H9 (cell line): ENCODE results near the gene ALDH9A1. TPM values are rescaled to one million over a fixed set of nuclear protein-coding genes. Genes with fewer than 3 reads are reported as not detected.

Experiments used
- DNase-seq: peaks from one replicate; pipeline ENCODE4 v3.0.0-alpha.2; 2017
- H2AFZ ChIP-seq: one replicate; pipeline ENCODE4 v1.6.1; 2013; ENCODE audit warnings: mild to moderate bottlenecking, low read length, control low read depth, moderate library complexity
- H2AK5ac ChIP-seq: 2 replicates; pipeline ENCODE4 v1.6.1; 2013; ENCODE audit warnings: low read length, control low read depth, mixed read lengths; ENCODE audit not compliant: insufficient read length
- H2BK120ac ChIP-seq: one replicate; pipeline ENCODE4 v1.6.1; 2013; ENCODE audit warnings: low read depth, mild to moderate bottlenecking, low read length, control low read depth, inconsistent platforms; ENCODE audit not compliant: poor library complexity, severe bottlenecking
- H2BK12ac ChIP-seq: 2 replicates; pipeline ENCODE4 v1.6.1; 2013; ENCODE audit warnings: low read length, control low read depth, mixed read lengths, low read depth; ENCODE audit not compliant: insufficient read length
- H2BK15ac ChIP-seq: 2 replicates; pipeline ENCODE4 v1.6.1; 2013; ENCODE audit warnings: low read depth, low read length, control low read depth
- H2BK20ac ChIP-seq: one replicate; pipeline ENCODE4 v1.6.1; 2013; ENCODE audit warnings: low read depth, mild to moderate bottlenecking, low read length, control low read depth, inconsistent platforms; ENCODE audit not compliant: poor library complexity, severe bottlenecking
- H2BK5ac ChIP-seq: 2 replicates; pipeline ENCODE4 v1.6.1; 2013; ENCODE audit warnings: low read length, control low read depth, mixed read lengths; ENCODE audit not compliant: insufficient read length
- H3K14ac ChIP-seq: 2 replicates; pipeline ENCODE4 v1.6.1; 2013; ENCODE audit warnings: low read length, control low read depth; ENCODE audit not compliant: insufficient read depth
- H3K18ac ChIP-seq: 2 replicates; pipeline ENCODE4 v1.6.1; 2013; ENCODE audit warnings: low read depth, mild to moderate bottlenecking, mixed read lengths, low read length, control low read depth; ENCODE audit not compliant: insufficient read length
- H3K23ac ChIP-seq: 2 replicates; pipeline ENCODE4 v1.6.1; 2013; ENCODE audit warnings: low read length, control low read depth, mixed read lengths, low read depth; ENCODE audit not compliant: insufficient read length
- H3K23me2 ChIP-seq: 2 replicates; pipeline ENCODE4 v1.6.1; 2013; ENCODE audit warnings: low read depth, mild to moderate bottlenecking, mixed read lengths, low read length, control low read depth; ENCODE audit not compliant: insufficient read length, poor library complexity, severe bottlenecking
- H3K27ac ChIP-seq: 2 replicates; pipeline ENCODE4 v1.5.1; 2013; ENCODE audit warnings: low read length, control low read depth, mixed read lengths, low read depth; ENCODE audit not compliant: insufficient read length
- H3K27me3 ChIP-seq: 2 replicates; pipeline ENCODE4 v1.6.1; 2013; ENCODE audit warnings: low read length, control low read depth, inconsistent platforms; ENCODE audit not compliant: insufficient read depth
- H3K4ac ChIP-seq: 2 replicates; pipeline ENCODE4 v1.6.1; 2013; ENCODE audit warnings: low read depth, mild to moderate bottlenecking, control low read depth, inconsistent platforms, low read length, moderate library complexity
- H3K4me1 ChIP-seq: 2 replicates; pipeline ENCODE4 v1.6.1; 2013; ENCODE audit warnings: low read length, control low read depth, inconsistent platforms; ENCODE audit not compliant: insufficient read depth
- H3K4me2 ChIP-seq: 2 replicates; pipeline ENCODE4 v1.6.1; 2013; ENCODE audit warnings: low read length, control low read depth, mixed read lengths; ENCODE audit not compliant: insufficient read length, insufficient read depth
- H3K56ac ChIP-seq: 2 replicates; pipeline ENCODE4 v1.6.1; 2013; ENCODE audit warnings: low read depth, mild to moderate bottlenecking, mixed read lengths, low read length, control low read depth; ENCODE audit not compliant: insufficient read length
- H3K79me1 ChIP-seq: 2 replicates; pipeline ENCODE4 v1.6.1; 2013; ENCODE audit warnings: low read depth, mild to moderate bottlenecking, moderate library complexity, low read length, control low read depth, inconsistent platforms; ENCODE audit not compliant: insufficient read depth, poor library complexity, severe bottlenecking
- H3K79me2 ChIP-seq: 2 replicates; pipeline ENCODE4 v1.6.1; 2013; ENCODE audit warnings: low read length, control low read depth, inconsistent platforms; ENCODE audit not compliant: insufficient read depth
- H3K9ac ChIP-seq: 2 replicates; pipeline ENCODE4 v1.6.1; 2013; ENCODE audit warnings: low read length, control low read depth, mixed read lengths; ENCODE audit not compliant: insufficient read length; ENCODE audit errors: extremely low read depth
- H3K9me3 ChIP-seq: one replicate; pipeline ENCODE4 v1.6.1; 2013; ENCODE audit warnings: low read depth, low read length, inconsistent platforms; ENCODE audit not compliant: control insufficient read depth
- H3T11ph ChIP-seq: one replicate; pipeline ENCODE4 v1.6.1; 2013; ENCODE audit warnings: mild to moderate bottlenecking, low read length, control low read depth, inconsistent platforms
- H4K20me1 ChIP-seq: one replicate; pipeline ENCODE4 v1.6.1; 2013; ENCODE audit not compliant: control insufficient read depth, insufficient read length, insufficient read depth
- H4K5ac ChIP-seq: 2 replicates; pipeline ENCODE4 v1.6.1; 2013; ENCODE audit warnings: low read depth, mild to moderate bottlenecking, mixed read lengths, low read length, control low read depth; ENCODE audit not compliant: insufficient read length
- H4K8ac ChIP-seq: replicated peaks from 2 replicates; pipeline ENCODE4 v1.6.1; 2013; ENCODE audit warnings: low read length, control low read depth, mixed read lengths, low read depth; ENCODE audit not compliant: insufficient read length
- H4K91ac ChIP-seq: 2 replicates; pipeline ENCODE4 v1.6.1; 2013; ENCODE audit warnings: low read depth, mild to moderate bottlenecking, moderate library complexity, mixed read lengths, low read length, control low read depth; ENCODE audit not compliant: insufficient read length
- H3K27ac Mint-ChIP-seq, 3 experiments: 2 replicates in 2 of 3; 3 replicates in 1 of 3; pipeline ENCODE4 v1.8.0; 2020 to 2021; ENCODE audit warnings: mixed read lengths in 3 of 3, mild to moderate bottlenecking in 1 of 3, moderate library complexity in 1 of 3
- H3K27me3 Mint-ChIP-seq: 2 replicates; pipeline ENCODE4 v1.8.0; 2021; ENCODE audit warnings: low read depth, mild to moderate bottlenecking, moderate library complexity, mixed read lengths
- H3K36me3 Mint-ChIP-seq, 3 experiments: 2 replicates in 2 of 3; 3 replicates in 1 of 3; pipeline ENCODE4 v1.8.0; 2020 to 2021; ENCODE audit warnings: low read depth in 3 of 3, mixed read lengths in 3 of 3; ENCODE audit not compliant: insufficient read depth in 1 of 3
- H3K4me1 Mint-ChIP-seq, 2 experiments: 2 replicates each; pipeline ENCODE4 v1.8.0; 2020; ENCODE audit warnings: mixed read lengths in 2 of 2
- H3K4me3 Mint-ChIP-seq, 2 experiments: 2 replicates in 1 of 2; 3 replicates in 1 of 2; pipeline ENCODE4 v1.8.0; 2020 to 2021; ENCODE audit warnings: mild to moderate bottlenecking in 2 of 2, mixed read lengths in 2 of 2, moderate library complexity in 1 of 2
- H3K9me3 Mint-ChIP-seq, 2 experiments: 2 replicates in 1 of 2; 3 replicates in 1 of 2; pipeline ENCODE4 v1.8.0; 2020; ENCODE audit warnings: mild to moderate bottlenecking in 2 of 2, mixed read lengths in 2 of 2, moderate library complexity in 1 of 2
- CTCF ChIP-seq: fragments of 200-600 bp; sonication (generic); conservative IDR thresholded peaks from 3 replicates; pipeline ENCODE4 v1.8.0; 2021; ENCODE audit warnings: antibody characterized with exemption, mild to moderate bottlenecking
- WGBS: extraction: QIAGEN DNeasy Blood & Tissue Kit; methylation state at CpG from one replicate; pipeline ENCODE4 v1.1.7; 2013; ENCODE audit warnings: missing lambda C conversion rate, low lambda C conversion rate, mixed read lengths; ENCODE audit not compliant: insufficient read length; ENCODE audit errors: extremely low coverage; 5-methylcytosine and 5-hydroxymethylcytosine counted together
- total RNA-seq: library from RNA; stranded (reverse); gene quantifications from 2 replicates; pipeline ENCODE4 v1.2.1, GENCODE V29; 2021

The ALDH9A1 gene
- total RNA-seq, 1 experiment from 2014 or later = 55.0 TPM

GRCh38 chr1:165661703-165662102 lies 36.7 kb downstream of the ALDH9A1 start:
- Histone ChIP-seq H2AK5ac (no peak overlapping the region), H3K79me1 (no peaks in the 10 kb centered on the region), H3K9ac (no peak overlapping the region), H4K5ac (no peak overlapping the region), H3K23me2 (no peaks in the 10 kb centered on the region), H3K18ac (no peak overlapping the region), H4K20me1 (no peaks in the 10 kb centered on the region), H3K56ac (no peak overlapping the region), H3K27ac (no peak overlapping the region), H3K4me2 (no peak overlapping the region), H3K79me2 (no peaks in the 10 kb centered on the region), H2AFZ (no peak overlapping the region), H3K4me1 (no peaks in the 10 kb centered on the region), H2BK12ac (no peak overlapping the region), H2BK5ac (no peak overlapping the region), H3K14ac (no peak overlapping the region), H2BK20ac (no peak overlapping the region), H3K9me3 (no peaks in the 10 kb centered on the region), H2BK120ac (no peak overlapping the region), H3K23ac (no peak overlapping the region), H3K4ac (no peak overlapping the region), H2BK15ac (no peak overlapping the region), H4K91ac (no peak overlapping the region), H3K27me3 (no peaks in the 10 kb centered on the region), H4K8ac (no peak overlapping the region), H3T11ph (no peak overlapping the region)
- DNase-seq = no peak
- H3K27me3 Mint-ChIP-seq = no peaks in the 10 kb centered on the region
- no peak overlapping the region for H3K4me3 Mint-ChIP-seq
- no CpG with 5 or more reads among the region's 2 CpGs for WGBS
- H3K36me3 Mint-ChIP-seq = peaks cover 7 to 54% (median 40%) of the 10 kb centered on the region in 3 experiments
- H3K27ac Mint-ChIP-seq = no peak overlapping the region
- TF ChIP-seq CTCF = no peak
- H3K4me1 Mint-ChIP-seq = peaks cover 8 to 12% of the 10 kb centered on the region in 2 experiments
- no peaks in the 10 kb centered on the region for H3K9me3 Mint-ChIP-seq
